ENCODE data around the gene GDPGP1. TPM values are rescaled to one million over a fixed set of nuclear protein-coding genes. Genes with fewer than 3 reads are reported as not detected.

GDPGP1 gene
- total and polyA plus RNA-seq, 10 of the 15 experiments (the other 5 are each of a cell fraction or from before 2014, with no cell fraction given) = 0.68 to 8.9 (median 3.0) TPM

- RAD21 ChIA-PET (ENCODE audit: unreplicated experiment) = no interaction called here
- no peak overlapping the region for H3K4me2 ChIP-seq (ENCODE audit: control insufficient read depth, insufficient read depth)
- H4K20me1 ChIP-seq (ENCODE audit: control insufficient read depth, insufficient read depth) = no peaks in the 10 kb centered on the region
- CTCF ChIA-PET = interaction anchor here (0.9 to 1.0 kb wide), 2 partner anchors 62 to 63 kb away, joined by 3 to 7 read pairs; no protein-coding TSS in a partner anchor
- POLR2A ChIA-PET = no interaction called here
- peaks cover 17 to 22% of the 10 kb centered on the region in 2 experiments; a peak in 3 of 4 replicates for H3K36me3 ChIP-seq (ENCODE audit: control insufficient read depth in 2 of 2, insufficient read depth in 2 of 2, low read length in 1 of 2)
- no peak overlapping the region for H3K27ac ChIP-seq (ENCODE audit: control insufficient read depth, insufficient read depth)
- SMC1A ChIA-PET (ENCODE audit: uncharacterized antibody, unreplicated experiment) = no interaction called here
- no peaks in the 10 kb centered on the region for H3K9me3 ChIP-seq (replicated peaks; ENCODE audit: control insufficient read depth, insufficient read depth, low read length)
- DNase-seq (ENCODE audit: low read depth, low spot score) = no peak
- 0 out of 2 replicates have a peak, but pooled peaks cover under 1% of the 10 kb centered on the region for H3K4me1 ChIP-seq (ENCODE audit: control insufficient read depth, insufficient read depth, low read length)
- no peak for FAIRE-seq
- H3K4me3 ChIP-seq = no peak overlapping the region
- ATAC-seq = no peak
- H3K9ac ChIP-seq (ENCODE audit: control insufficient read depth, insufficient read depth, low read length) = no peak overlapping the region
- BruUV-seq (replicated peaks) = no TSS peak
- 93% methylated on average over 17 of the region's 17 CpGs for WGBS (ENCODE audit: insufficient coverage, insufficient replicate concordance, low lambda C conversion rate, missing lambda C conversion rate)
- H2AFZ ChIP-seq (ENCODE audit: control insufficient read depth, low read depth, low read length) = no peak overlapping the region
- H3K79me2 ChIP-seq (ENCODE audit: control insufficient read depth, insufficient read depth, low read length) = no peaks in the 10 kb centered on the region
- intact Hi-C loops (cut with micrococcal nuclease; ENCODE audit: unreplicated experiment) = no loop called here
- no peaks in the 10 kb centered on the region for H3K27me3 ChIP-seq (replicated peaks in 1 of 2; ENCODE audit: control insufficient read depth in 2 of 2, insufficient read depth in 2 of 2, low read length in 1 of 2)
- no peak for TF ChIP-seq SREBF1 (IDR thresholded peaks at IDR 0.05; ENCODE audit: low read length)
- no peak for TF ChIP-seq RELA (IDR thresholded peaks at IDR 0.05; ENCODE audit: borderline replicate concordance, partially characterized antibody)
- TF ChIP-seq ZNF592 (IDR thresholded peaks at IDR 0.05) = no peak
- TF ChIP-seq, protein P1, sequence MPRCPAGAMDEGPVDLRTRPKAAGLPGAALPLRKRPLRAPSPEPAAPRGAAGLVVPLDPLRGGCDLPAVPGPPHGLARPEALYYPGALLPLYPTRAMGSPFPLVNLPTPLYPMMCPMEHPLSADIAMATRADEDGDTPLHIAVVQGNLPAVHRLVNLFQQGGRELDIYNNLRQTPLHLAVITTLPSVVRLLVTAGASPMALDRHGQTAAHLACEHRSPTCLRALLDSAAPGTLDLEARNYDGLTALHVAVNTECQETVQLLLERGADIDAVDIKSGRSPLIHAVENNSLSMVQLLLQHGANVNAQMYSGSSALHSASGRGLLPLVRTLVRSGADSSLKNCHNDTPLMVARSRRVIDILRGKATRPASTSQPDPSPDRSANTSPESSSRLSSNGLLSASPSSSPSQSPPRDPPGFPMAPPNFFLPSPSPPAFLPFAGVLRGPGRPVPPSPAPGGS (IDR thresholded peaks at IDR 0.05; ENCODE audit: borderline replicate concordance, insufficient read depth, low read depth, low read length, poor library complexity, severe bottlenecking) = no peak
- TF ChIP-seq NKRF (conservative IDR thresholded peaks at IDR 0.05) = no peak
- TF ChIP-seq, protein P2, sequence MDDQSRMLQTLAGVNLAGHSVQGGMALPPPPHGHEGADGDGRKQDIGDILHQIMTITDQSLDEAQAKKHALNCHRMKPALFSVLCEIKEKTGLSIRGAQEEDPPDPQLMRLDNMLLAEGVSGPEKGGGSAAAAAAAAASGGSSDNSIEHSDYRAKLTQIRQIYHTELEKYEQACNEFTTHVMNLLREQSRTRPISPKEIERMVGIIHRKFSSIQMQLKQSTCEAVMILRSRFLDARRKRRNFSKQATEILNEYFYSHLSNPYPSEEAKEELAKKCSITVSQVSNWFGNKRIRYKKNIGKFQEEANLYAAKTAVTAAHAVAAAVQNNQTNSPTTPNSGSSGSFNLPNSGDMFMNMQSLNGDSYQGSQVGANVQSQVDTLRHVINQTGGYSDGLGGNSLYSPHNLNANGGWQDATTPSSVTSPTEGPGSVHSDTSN (IDR thresholded peaks at IDR 0.05; ENCODE audit: insufficient replicate concordance, low read depth, low read length) = no peak
- in situ Hi-C loops (cut with MboI) = no loop called here
These were observed 9.0 kb upstream of the GDPGP1 start for GRCh38 chr15:90225047-90225446.
